ENCODE measurements around the gene COQ2.

Gene COQ2, protein sequence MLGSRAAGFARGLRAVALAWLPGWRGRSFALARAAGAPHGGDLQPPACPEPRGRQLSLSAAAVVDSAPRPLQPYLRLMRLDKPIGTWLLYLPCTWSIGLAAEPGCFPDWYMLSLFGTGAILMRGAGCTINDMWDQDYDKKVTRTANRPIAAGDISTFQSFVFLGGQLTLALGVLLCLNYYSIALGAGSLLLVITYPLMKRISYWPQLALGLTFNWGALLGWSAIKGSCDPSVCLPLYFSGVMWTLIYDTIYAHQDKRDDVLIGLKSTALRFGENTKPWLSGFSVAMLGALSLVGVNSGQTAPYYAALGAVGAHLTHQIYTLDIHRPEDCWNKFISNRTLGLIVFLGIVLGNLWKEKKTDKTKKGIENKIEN

DNA sequence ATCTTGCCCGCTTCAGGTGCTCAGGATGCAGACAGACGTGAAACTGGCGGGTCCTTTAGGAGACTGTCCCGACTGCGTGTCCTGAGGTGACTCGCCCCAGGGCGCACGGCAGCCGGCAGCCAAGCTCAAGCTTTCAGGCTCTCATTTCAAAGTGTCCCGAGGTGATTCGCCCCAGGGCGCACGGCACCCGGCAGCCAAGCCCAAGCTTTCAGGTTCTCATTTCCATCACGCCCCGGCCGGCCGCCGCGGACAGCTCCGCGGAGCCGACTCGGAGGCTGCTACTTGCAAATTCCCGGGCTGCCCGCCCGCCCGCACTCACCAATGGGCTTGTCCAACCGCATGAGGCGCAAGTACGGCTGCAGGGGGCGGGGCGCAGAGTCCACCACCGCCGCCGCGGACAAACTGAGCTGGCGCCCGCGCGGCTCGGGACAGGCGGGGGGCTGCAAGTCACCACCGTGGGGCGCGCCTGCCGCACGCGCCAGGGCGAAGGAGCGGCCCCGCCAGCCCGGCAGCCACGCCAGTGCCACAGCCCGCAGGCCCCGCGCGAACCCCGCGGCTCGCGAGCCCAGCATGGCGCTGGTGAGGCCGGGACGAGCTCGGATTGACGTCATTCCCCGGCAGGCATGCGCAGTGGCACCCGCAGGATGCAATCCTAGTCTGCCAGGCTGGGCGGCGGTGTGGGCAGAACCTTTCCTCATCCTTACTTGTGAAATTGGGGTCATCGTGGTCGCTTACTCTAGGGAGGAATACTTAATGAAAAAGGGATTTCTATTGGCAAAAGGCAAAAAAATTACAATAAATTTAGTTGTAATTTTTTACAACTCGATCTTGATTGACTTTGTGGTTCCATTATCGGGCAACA, at the start of gene COQ2:
Gene COQ2 (minus strand): TSS at position 606 of the 862 bp plus-strand sequence. CDS start 34 bp downstream, at position 572.
- no peak for TF ChIP-seq GATA2 (IDR thresholded peaks at IDR 0.05; ENCODE audit: low read depth, low read length)
- no peak for TF ChIP-seq GATA3 (IDR thresholded peaks at IDR 0.05; ENCODE audit: low read depth, low read length)

DNA sequence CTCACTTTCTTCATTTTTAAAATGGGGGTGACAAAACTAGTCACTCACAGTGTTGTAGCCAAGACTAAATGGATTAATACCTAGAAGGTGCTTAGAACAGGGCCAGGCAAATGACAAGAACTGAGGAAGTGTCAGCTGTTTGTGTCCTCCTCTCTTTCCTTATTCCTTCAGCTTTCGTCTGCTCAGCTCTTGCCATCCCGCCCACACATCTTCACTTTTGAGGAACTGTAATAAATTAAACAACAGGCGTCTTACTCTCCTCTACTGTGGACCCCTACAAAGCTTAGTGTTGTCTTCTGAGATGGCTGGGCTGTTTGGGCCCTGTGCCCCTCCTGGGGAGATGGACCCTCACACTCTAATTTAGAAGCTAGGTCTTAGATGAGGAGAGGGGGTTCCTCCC, 47.4 kb upstream of the COQ2 start:
- TF ChIP-seq GATA3 (IDR thresholded peaks at IDR 0.05; ENCODE audit: low read depth, low read length) (no peak), GATA2 (IDR thresholded peaks at IDR 0.05; ENCODE audit: low read depth, low read length) (no peak)

DNA sequence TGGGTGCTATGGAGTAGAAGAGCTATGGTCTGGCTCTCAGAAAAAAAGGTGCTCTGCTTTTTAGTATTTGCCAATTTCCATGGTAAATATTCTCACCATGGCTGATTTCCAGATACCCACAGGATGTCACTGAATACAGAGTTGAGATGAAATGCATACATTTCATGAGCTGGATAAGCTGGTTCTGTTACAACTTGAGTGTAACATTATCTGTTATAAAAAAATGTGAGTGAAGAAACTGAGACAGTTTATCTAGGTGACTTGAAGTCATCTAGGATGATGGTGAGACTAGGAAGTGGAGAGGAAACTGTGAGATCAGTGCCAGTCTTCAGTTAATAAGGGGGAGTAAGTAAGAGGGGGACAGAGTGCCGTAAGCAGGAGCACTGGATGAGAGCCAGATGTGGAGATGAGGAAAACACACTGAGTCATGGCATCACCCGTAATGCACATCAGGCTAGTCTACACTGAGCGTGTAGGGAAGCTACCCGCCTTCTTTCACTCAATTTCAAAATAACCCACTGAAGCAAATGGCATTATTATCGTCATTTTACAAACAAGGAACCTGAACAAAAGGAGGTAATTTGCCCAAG, 45.0 kb upstream of the COQ2 start:
- TF ChIP-seq GATA3 (IDR thresholded peaks at IDR 0.05; ENCODE audit: low read depth, low read length): no peak
- TF ChIP-seq GATA2 (IDR thresholded peaks at IDR 0.05; ENCODE audit: low read depth, low read length): no peak

DNA sequence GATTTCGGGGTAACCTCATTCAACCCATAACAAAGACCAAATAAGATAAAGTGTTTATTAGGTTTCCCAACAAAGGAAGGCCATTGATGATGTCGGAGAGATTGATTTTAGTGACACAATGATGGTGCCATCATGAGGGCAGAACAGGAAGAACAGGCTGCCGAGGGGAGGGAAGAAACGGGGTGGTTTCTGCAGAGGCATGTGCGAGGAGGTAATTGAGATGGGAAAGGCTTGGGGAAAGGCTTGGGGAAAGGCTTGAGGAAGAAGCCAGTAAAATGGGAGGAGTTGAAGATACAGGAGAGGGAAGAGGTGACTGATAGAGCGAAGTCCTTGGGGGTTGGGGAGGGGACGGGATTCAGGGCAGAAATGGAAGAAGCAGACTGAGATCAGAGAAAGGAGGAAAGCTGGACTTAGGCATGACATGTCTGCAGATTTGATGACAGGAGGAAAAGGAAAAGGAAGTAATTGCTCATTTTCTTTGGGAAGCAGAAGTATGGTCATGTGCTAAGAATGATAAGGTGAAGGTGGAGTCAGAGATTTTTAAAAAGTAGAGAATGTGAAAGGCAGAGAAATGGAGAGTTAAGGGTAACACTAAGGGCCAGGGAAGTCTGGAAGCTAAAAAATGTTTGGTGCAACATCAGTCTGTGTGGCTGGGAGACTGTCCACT, 44.1 kb upstream of the COQ2 start:
- no peak for TF ChIP-seq GATA2 (IDR thresholded peaks at IDR 0.05; ENCODE audit: low read depth, low read length)
- TF ChIP-seq GATA3 (IDR thresholded peaks at IDR 0.05; ENCODE audit: low read depth, low read length): no peak

DNA sequence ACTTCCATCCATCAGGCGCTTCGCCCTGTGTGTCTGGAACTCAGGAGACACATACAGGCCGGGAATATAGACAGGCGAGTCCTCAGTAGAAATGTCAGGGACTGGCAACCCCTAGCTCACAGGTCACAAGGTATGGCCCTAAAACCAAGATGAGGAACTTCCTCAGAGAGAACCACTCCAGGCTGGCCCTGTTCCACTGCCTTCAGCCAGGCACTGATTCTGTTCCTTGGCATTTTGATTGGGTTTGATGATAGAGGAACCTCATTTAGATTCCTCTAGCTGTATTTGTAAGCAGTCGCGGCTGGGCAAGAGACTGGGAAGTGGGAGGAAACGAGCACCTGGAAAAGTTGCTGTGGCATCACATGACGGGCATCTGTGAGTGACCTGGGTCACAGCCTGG, 41.9 kb upstream of the COQ2 start:
- TF ChIP-seq GATA3 (IDR thresholded peaks at IDR 0.05; ENCODE audit: low read depth, low read length) (no peak), GATA2 (IDR thresholded peaks at IDR 0.05; ENCODE audit: low read depth, low read length) (no peak)

DNA sequence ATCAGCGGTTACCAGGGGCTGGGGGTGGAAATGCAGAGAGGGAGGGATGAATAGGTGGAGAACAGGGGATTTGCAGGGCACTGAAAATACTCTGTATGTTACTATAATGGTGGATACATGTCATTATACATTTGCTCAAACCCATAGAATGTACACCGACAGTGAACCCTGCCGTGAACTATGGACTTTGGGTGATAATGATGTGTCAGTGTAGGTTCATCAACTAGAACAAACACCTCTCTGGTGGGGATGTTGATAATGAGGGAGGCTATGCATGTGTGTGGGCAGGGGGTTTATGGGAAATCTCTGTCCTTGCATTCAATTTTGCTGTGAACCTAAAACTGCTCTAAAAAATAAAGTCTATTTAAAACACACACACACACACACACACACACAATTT, 38.5 kb upstream of the COQ2 start:
- no peak for TF ChIP-seq GATA2 (IDR thresholded peaks at IDR 0.05; ENCODE audit: low read depth, low read length)
- TF ChIP-seq GATA3 (IDR thresholded peaks at IDR 0.05; ENCODE audit: low read depth, low read length): no peak

DNA sequence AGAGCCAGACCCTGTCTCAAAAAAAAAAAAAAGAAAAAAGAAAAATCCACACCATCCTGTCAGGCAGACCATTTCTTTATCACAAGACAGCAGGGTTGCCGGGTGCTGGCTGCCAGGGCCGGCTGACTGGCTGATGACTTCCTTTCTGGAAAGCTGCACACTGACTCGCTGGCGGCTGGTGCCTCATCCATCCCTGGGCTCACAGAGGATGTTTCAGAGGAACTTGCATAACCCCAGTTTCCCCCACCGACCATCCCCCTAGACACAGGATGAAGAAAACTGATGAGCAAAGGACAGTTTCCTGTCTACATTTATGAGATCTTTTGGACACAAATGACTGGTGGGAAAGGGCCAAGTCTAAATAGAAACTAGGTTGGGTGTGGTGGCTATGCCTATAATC, 36.0 kb upstream of the COQ2 start:
- TF ChIP-seq GATA2 (IDR thresholded peaks at IDR 0.05; ENCODE audit: low read depth, low read length) (no peak), GATA3 (IDR thresholded peaks at IDR 0.05; ENCODE audit: low read depth, low read length) (no peak)

DNA sequence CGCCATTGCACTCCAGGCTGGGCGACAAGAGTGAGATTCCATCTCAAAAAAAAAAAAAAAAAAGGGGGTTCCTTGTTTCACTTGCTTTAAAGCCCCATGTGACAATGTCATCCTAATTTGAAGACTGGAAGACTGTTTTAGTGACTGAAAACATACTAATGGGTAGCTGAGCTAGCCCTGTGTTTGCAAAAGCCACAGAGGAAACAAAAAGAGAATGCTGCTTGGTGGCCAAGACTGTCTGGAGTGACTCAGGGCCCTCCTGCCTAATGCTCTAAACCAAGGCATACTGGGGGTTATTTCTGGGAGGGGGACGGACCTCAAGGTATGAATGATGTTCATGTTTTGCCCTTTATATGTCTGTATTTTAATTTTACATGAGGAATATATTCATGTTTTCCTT, 34.1 kb upstream of the COQ2 start:
- TF ChIP-seq GATA2 (IDR thresholded peaks at IDR 0.05; ENCODE audit: low read depth, low read length): no peak
- no peak for TF ChIP-seq GATA3 (IDR thresholded peaks at IDR 0.05; ENCODE audit: low read depth, low read length)

DNA sequence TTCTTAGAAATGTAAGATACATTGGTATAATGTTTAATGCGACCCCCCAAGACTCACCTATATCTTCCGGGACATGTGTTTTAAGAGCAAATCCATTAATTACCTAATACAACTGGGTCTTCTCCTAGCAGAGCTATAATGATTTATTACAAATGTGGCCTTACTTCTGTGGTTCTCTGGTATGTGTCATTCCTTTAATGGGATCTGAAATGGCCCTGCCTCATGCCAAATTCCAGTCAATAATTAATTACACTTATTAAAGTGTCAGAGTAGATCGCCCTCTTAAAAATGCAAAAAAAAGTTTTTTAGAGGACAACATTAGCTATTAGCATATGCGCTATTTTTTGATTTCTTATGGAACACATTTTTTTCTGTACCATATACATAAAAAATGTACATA, 33.1 kb upstream of the COQ2 start:
- TF ChIP-seq GATA2 (IDR thresholded peaks at IDR 0.05; ENCODE audit: low read depth, low read length): no peak
- no peak for TF ChIP-seq GATA3 (IDR thresholded peaks at IDR 0.05; ENCODE audit: low read depth, low read length)

DNA sequence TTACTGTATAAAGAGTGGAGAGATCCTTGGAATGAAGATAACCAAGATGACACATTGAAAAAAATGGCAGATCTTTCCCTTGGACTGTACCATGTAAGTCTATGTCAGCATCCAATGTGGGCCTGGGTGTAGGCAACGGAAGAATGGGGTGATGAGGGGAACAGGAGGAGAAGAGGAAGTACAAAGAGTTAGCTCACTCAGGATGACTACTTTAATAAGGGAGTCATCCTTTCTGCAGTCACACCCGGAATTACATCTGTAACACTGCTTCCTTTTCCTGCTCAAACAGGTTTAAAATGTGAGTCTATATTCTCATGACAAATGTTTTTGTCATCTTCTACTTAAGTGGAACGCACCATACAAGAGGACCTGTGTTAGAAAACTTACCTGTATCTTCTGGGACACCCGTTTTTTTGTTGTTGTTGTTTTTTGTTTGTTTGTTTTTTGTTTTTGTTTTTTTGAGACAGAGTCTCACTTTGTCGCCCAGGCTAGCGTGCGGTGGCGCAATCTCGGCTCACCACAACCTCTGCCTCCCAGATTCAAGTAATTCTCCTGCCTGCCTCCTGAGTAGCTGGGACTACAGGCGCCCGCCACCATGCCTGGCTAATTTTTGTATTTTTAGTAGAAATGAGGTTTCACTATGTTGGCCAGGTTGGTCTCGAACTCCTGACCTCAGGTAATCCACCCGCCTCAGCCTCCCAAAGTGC, 32.0 kb upstream of the COQ2 start:
- TF ChIP-seq GATA3 (IDR thresholded peaks at IDR 0.05; ENCODE audit: low read depth, low read length) (no peak), GATA2 (IDR thresholded peaks at IDR 0.05; ENCODE audit: low read depth, low read length) (no peak)

DNA sequence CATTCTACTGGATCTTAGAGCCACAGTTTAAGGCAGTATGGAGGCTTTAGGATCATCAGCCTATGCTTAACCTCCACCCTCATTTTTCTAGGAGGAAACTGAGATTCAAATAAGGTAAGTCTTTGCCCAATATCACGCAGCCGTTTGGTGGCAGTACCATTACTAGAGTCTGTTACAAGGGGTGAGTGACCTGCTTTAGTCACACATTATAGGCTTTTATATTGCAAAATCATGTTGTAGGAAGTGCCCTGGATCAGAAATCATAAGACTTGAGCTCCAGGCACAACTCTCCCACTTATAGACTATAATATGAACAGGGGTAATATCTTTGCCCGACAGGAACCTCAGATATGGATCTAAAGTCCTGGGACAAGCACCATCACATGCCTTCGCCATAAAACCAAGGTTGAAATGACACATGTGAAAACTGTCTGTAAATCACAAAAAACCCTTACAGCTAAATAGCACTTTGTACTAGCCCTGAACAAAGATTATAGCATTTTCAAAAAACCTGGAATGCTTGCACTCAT, 30.8 kb upstream of the COQ2 start:
- TF ChIP-seq GATA2 (IDR thresholded peaks at IDR 0.05; ENCODE audit: low read depth, low read length) (no peak), GATA3 (IDR thresholded peaks at IDR 0.05; ENCODE audit: low read depth, low read length) (no peak)

DNA sequence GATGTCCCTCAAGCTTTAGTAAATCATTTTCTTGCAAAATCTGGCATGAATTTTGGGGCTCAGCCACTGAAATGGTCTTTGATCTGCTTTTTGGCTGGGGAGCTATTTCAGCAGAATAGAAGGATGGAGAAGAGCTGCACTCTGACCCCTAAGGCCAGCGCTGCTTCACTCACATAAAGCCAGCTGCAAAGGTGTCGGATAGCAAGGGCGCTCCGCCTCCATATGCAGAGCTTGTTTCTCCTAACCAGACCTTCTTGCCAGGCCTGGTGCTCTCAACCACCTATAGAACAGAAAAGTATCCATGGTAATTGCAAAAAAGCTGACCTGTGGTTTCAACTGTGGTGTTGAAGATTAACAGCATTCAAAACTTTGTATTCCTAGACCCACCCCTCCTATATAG, 24.1 kb upstream of the COQ2 start:
- TF ChIP-seq GATA3 (IDR thresholded peaks at IDR 0.05; ENCODE audit: low read depth, low read length) (no peak), GATA2 (IDR thresholded peaks at IDR 0.05; ENCODE audit: low read depth, low read length) (no peak)

DNA sequence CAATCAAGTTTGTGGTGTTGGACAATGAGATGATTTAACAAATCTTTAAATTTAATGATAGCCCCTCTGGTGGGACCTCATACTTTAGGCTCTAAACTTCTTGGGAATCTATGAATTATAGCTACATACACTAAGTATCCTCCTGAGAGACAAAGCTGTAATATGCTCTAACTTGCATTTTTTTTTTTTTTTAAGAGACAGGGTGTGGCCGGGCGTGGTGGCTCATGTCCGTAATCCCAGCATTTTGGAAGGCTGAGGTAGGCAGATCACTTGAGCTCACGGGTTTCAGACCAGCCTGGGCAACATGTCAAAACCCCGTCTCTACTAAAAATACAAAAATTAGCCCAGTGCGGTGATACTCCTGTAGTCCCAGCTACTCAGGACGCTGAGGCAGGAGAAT, 23.3 kb upstream of the COQ2 start:
- no peak for TF ChIP-seq GATA3 (IDR thresholded peaks at IDR 0.05; ENCODE audit: low read depth, low read length)
- TF ChIP-seq GATA2 (IDR thresholded peaks at IDR 0.05; ENCODE audit: low read depth, low read length): no peak
